ENCODE data around the gene PEX14.
A peak's percentile ranks its signal among the peaks of the same experiment; 100 is the strongest.
"Not testable (repeated sequence)": the region's sequence is repeated elsewhere in the genome, so short reads cannot be mapped to it uniquely, and the experiment has no call there.

Gene PEX14

DNA sequence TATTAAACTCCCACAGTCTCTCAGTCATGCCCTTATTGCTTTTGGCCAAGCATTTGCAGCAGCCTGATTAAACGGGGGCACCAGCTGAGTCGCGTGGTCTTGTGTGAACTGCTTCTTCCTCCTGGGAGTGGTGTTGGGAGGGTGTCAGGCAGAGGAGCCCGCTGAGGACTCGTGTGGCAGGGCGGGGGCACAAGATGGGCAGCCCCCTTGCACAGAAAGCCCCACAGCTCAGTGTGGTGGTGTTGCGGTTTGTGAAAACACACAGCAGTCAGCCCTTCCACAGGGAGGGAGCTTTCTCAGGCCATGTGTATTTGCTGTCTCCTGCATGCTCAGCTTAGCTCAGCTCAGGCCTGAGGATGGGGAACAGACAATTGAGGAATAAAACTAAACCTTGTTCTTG lies 22.4 kb downstream of the PEX14 start:
- DNase-seq = no peak

DNA sequence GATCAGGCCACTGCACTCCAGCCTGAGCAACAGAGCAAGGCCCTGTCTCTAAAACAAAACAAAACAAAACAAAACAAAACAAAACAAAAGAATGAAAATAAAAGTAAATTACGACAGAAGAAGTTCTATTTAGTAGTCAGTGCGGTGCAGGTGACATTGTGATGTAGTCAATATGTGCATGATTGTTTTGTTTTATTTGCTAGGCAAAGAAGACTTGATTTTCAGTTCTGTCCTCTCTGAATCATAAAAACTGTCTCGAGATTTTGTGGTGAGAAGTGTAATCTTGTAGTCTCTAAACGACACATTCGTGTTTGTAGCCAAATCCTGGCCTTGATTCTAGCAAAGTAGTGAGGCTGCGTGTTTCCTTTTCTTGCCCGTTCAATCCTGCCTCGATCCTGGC lies 23.5 kb downstream of the PEX14 start:
- DNase-seq = no peak

DNA sequence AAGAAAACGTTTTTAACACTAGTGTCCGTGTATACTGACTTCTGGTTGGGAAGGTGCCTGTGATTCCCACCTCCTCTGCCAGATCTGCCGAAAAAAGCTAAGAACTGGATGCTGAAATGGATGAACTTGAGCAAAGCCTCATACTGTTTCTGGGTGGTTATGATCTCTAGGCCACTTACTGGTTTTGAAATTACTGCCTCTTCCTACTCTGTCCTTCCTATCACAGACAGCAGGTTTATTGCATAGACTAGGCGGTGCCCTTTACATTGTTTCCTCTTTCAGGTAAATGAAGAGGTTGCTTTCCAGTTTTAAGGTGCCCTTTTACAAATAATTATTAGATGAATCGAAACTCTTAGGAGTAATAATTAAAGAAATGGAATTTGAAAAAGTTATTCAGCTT lies 27.5 kb downstream of the PEX14 start:
- DNase-seq = no peak

DNA sequence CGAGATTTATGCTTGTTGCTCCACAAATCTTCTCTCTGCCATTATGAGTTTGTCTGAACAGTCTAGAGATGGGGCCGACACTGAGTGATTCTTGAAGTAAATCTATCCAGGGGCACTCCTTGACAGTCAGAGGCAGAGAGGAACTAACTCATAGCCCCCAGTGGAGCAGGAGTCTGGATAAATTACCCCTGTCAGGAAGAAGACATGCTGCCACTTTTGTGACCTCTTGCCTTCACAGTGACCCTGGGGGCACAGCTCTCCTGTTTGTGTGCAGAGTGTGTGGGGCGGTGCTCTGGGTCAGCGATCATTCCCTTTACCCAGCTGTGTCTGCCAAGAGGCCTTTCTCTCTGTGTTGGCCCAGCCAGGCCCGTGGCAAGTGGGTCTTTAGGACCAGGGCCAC lies 29.5 kb downstream of the PEX14 start:
- DNase-seq = no peak

DNA sequence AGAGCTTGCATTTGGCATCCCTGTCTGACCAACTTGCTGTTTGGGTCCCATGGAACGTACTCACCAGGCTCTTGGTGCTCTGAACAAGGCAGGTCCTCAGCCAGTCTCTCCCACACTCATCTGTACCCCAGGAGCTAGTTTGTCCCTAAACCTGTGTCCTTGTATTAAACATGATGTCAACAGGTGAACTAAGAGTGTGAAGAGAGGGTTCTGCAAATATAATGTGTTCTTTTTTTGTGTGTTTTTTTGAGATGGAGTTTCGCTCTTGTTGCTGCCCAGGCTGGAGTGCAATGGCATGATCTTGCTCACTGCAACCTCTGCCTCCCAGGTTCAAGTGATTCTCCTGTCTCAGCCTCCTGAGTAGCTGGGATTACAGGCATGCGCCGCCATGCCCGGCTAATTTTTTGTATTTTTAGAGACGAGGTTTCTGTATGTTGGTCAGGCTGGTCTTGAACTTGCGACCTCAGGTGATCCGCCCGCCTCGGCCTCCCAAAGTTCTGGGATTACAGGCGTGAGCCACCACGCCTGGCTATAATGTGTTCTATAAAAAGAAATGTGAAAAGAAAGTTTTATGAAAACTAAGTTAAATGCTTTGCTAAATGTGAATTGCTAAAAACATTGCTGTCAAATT lies 31.4 kb downstream of the PEX14 start:
- DNase-seq = not testable (repeated sequence)

DNA sequence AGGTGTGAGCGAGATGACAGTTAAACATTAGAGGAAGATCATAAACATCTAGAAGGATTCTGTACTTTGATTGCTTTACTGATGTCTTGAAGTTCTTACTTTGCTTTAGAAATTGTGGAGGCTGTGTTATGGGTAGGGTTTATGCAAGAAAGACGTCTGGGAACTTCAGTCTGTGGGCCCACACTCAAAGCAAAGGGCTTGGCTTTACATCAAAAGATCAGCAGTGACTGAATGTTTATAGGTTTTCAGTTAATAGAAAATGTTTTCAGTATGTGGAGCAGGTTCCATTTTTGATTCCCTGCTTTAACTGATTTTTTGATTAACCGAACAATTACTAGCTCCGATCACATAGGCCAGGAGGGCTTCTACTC lies 31.9 kb downstream of the PEX14 start:
- DNase-seq = no peak

DNA sequence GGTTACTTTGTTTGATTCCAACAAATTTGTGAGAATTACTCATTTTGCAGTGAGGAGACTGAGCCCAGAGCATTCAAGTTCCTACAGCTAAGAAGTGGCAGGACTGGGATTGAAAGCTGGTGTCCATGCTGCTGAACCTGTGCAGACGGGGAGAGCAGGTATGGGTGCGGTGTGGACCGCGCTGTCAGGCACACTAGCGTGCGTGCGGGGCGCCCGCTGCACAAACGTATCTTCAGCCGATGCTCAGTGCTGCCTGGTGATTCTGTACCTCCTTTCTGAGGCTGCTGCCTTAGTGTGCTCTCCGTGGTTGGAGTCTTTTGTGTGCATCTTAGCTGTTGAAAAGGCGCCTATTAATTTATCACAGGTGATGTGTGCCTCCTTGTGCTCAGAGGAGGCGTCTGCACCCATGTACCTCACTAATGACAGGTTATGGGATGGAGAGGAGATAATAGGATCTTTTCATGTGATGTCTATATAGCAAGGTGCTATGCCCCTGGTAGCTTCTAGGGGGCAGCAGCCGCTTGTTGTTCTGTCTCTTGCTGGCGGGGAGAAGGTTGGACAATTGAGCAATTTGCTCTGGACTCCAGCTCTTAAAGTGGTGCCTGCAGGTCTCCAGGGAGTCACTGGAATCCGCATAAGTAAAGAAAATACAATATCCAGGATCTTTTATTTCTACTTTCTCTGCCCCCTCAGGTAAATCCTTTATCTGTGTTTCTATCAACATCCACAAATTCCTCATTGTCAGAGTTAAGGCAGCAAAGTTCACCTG lies 32.5 kb downstream of the PEX14 start:
- DNase-seq = peak; percentile 49 to 53

DNA sequence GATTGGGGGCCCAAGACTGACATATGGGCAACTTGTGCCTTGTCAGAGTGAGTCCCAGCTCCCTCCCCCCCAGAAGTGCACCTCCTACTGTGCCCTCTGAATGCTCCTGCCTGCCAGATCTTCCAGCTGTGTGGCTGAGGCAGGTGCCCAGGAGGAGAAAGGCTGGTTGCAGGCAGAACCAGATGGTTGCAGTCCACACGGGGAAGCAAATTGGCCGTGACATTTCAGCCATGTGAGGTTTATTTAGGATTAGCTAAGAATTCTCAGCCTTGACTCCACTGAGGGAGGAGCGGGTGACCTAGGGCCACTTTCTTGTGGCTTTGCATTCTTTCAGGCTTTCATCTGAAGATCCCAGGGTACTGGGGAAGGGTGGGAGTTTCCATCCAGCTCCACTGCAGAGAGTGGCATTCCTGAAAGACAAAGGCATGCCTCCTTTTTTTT lies 33.8 kb downstream of the PEX14 start:
- no peak for DNase-seq

DNA sequence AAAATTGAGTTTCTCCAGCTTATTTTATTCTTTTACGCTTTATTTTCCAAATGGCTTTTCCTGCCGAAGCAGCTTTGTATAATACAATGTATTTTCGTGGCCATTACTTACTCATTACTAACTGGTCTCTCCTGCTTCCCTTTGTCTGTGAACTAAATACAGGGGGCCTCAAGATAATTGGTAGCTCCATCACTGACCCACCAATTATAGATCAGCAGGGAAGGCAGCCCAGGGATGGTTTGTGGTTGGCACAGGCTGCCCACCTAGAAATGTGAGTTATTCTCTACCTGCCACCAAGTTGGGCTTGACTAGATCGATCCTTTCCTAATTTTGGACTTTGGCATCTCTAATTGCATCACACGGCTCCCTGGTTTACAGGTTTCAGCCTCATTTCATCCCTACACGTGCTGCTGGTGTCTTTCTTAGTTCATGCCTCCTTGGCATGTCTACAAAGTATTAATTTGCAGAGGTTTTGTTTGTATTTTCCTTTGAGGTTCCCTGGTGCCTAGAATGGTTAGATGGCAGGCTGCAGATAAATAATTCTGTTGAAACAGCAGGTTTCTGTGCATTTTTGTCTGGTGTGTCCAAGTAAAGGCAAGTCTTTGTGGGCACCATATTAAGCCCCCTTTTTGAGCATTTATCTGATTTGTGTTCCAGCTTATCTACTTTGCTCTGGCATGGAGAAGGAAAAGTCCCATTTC lies 35.2 kb downstream of the PEX14 start:
- no peak for DNase-seq

DNA sequence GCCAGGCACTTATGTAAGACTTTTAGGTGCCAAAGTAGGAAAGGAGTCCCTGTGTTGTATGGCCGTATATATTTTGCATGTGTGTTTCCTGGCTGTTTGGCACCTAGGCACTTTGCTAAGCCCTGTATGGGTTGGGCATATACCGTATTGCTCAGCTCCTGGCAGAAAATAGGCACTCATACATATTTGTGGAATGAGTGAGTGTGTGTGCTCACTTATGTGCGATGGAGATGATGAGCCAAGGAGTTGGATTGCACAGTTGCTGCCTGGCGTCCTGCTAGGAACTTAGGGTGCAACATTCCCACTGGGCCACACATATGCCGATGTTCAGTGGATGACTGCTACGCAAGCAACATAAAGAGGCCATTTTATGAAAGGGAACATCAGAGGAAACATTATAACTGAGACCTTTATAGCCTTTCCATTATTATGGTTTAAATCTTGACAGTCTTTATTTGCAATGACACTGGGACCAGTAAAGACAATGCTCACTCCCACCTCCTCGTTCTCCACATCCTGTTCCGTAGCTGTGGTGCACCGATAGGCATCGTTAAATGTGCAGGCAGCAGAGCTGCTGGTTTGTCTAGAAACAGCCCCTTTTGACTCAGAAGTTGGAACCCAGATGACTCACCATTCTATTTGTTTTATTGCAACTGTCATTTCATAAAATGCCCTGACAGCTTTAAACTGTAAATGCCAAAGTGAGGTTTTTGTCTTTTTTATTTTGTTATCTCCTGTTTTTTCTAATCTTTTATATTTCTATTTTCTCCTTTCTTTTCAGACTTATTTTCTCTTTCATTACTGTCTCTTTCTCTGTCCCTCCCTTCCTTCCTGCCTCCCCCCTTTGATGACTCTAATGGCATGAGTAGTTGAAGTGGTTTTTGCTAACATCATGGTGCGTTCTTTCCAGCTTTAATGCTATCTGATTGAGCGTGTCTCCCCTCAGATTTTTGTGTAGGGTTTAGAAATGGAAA lies 36.1 kb downstream of the PEX14 start:
- DNase-seq = peak; percentile 59 to 79

DNA sequence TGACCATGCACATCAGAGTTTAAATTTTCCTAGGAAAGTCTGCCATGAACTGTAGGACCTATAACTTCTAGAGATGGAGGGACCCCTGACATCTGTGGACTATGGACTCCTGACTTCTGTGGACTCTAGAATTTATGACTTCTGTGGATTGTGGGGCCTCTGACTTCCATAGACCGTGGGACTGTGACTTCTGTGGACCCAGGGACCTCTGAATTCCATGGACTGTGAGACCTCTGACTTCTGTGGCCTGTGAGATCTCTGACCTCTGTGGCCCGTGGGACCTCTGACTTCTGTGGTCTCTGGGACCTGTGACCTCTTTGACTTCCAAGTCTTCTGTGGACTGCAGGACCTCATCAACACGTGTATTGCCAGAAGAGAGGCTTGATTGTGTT lies 36.7 kb downstream of the PEX14 start:
- no peak for DNase-seq

DNA sequence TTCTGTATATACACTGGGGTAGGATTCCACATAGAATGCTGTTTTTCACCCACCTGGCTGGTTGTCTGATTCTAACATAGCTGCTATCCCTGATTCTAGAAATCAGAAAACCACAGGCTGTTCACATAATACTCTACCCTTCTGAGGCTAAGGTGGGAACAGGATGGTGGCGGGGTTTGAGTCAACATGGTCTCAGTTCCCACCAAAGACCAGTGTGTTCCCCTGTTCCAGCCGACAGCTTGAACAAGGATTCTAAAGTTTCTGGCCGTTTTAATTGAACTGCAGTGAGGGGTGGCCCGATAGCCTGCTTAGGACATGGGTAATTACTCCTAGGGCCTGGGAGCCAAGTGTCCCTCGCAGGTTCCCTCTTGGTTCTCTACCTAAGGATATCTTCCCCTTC lies 38.4 kb downstream of the PEX14 start:
- DNase-seq = no peak

DNA sequence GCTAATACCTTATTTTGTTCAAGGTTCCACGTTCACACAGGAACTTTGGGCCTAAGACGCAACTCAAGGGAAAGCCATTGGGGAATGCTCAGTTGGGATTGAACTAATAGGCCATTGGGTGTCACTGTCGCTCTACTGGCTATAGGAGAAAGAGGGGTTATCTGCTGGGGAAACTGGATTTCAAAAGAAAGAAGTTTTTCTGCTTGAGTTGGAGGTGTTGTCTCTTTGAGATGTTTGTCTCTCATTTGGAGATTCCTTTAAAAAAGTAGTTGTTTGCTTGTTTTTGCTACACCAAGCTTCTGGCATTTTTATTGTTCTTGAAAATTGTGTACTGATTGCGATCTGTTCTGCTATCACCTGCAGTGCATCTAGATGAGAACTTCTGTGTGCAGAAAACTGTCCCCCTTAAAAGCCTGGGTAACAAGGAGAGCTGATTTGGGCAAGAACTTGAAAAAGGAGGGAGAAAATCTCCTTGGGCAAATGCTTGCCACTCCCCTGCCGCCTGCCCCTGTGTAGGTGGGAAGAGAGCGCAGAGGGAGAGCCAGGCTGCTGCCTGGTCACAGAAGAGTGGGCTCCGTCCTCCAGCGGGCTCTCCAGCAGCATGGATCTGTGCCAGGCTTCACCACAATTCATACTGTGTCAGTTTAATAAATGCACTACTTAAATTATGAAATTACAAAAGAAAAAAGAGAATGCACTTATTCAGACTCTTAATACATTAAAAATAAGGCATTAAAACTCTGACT lies 39.9 kb downstream of the PEX14 start:
- DNase-seq = peak; percentile 61 to 73

DNA sequence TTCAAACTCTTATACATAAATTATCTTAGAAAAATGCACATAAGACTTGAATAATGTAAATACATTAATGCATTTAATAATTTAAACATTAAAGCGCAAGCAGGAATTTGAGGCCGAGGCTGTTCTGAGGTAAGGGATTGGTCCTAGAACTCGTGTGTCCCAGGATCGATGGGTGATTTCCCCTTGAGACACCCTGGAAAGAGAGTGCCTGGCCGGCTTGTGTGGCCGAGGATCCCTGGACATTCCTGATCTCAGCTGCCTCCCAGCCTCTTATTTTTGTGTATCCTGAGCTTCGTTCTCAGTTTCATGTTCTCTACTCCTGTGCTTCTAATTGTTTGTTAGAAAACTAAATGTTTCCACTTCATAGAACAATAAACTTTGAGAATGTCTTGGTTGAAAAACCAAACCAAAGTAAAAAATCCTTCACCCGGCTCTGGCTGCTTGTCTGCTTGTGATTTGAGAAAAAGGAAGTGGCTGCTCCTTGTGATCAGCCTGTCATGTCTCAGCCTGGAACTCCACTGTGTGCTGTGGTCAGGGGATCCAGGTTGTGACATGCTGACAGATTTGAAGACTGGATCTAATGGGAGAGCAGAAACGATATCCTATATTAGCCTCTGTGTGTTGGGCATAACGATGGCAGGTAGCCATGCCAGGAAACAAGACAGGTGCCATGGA lies 40.7 kb downstream of the PEX14 start:
- DNase-seq = peak; percentile 78 to 89

DNA sequence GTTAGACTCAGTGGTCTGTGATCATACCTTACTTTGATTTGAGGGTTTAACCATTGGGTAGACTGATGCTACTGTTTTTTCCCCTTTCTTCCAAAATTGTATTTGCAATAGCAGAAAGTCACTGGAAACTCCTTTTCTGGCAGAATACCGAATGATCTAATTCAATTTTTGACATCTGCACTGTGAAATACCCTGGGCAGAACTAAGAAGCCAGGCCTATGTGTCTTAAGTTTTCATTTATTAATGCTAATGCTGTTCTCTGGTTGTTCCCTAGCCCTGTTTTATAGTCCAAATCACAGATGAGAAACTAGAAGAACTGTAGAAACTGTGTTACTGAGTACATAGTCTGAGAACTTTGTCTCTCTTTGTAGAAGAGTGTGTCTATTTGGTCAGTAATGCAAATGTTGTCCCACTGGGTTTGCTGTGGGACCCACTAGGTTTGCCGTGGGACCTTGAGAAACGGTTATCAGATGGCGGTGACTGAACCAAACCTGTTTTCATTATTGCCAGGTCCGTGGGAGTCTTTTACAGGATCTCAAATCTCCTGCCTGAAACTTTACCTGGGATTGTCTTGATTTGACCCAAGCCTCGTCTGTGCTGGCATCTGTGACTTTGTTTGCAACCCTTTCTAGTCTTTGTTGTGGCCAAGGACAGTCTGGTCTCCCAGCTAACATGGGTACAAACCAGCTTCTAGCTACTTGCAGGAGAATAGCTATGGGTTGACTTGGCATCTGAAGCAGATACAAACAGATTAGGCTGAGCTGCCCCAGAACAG lies 41.4 kb downstream of the PEX14 start:
- DNase-seq = peak; percentile 76 to 89

DNA sequence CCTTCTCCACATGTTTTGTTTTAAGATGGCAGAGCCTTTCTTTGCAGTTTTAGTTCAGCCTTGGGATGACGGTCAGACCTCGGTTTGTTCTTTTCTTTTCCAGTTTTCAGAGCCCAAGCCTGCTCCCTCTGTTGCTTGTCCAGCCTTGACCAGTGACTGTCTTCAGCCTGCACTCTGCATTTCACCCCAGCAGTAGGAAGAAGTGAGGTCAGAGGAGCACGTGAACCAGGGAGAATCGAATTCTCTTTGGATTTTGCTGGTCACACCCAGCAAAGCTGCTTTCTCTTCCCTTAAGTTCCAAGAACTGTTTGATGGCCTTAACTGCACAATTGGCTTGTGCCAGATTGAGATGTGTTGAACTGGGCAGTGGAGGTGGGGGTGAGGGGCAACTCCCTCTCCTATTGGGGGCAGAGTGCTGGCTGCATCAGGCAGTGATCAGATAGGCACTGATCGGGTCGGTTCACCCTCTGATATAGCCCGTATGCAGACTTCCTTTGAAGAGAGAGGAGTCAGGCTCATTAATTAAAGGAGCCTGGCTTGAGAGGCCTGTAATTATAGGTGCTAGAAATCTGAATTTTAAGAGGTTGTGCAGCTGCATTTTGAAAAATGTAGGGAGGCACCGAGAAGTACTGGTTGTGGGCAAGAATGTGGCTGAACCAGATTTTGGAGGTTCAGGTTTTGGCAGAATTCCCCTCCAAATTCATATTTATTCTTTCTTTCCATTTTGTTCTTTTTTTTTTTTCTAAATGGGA lies 42.4 kb downstream of the PEX14 start:
- DNase-seq = no peak

DNA sequence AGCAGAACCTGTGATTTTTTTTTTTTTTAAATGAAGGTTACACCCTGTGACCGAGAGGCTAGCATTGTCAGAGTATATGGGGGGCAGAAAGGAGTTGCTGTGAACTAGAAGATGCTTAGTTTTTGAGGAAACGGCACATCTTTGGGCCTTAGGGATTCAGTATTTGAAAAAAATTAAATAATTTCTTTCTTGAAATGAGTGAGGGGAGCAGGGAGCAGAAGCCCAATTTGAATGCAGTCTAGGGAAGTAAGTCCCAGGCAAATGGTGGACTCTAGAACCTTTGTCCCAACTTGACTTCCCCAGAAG lies 42.9 kb downstream of the PEX14 start:
- DNase-seq = peak in 1 of 2 donors; percentile 23

DNA sequence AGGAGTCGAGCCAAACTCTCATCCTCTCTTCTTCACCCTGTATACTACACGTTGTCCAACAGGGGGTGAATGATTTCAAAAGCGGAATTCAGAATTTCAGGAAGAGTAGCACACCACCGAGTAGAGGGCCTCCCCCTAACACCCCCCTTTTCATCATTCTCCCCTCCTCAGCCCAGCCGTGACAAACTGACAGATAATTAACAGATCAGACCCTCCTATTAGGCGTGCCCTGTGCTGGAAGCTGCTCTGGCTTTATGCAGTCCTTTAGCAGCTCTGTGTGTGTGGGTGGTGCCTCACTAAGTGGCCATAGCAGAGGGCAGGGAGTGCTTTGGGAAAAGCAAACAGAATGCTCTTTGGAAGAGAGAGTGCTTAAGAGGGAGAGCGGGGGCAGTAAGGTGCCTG lies 44.3 kb downstream of the PEX14 start:
- DNase-seq = no peak

DNA sequence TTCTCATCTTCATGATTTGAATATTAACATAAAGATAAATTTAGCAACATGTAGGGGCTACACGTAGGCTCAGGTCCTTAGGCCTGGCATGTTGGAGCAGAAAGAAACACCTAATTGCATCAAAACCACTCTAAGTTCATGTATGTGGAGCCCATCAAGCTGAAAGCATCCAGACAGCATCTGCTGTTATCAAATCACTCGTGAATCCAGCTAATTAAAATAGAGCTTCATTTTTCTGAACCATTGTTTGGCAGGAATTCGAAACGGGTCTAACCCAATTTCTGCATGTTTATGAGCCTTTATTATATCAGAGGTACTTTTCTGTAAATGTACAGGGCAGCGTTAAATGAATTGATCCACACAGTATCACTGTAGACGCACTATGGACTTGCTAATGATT lies 45.7 kb downstream of the PEX14 start:
- DNase-seq = no peak

DNA sequence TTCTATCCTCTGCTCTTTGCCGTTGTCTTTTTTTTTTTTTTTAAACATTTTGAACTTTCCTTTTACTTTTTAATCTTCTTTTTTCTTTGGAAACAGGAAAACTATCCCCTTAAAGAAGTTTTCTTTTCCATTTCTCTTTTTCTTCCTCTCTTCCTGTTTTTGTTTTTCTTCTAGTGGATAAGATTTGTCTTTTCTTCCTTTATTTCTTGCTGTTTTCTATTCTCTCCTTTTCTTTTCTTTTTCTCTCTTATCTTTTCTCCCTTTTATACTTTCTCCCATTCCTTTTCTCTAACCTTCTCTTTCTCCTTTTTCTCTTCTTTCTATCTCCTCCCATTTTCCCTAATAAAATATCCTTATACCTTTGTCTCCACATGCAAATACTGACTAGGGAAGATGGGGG lies 46.2 kb downstream of the PEX14 start:
- DNase-seq = no peak
